Neutrophil (primary cell): ENCODE measurements around the gene PPP6R1.

ENCODE experiments used
- H3K27ac ChIP-seq: fragments of 200-600 bp; sonication (generic); 2 replicates; pipeline ENCODE4 v1.5.1; 2016; ENCODE audit warnings: mild to moderate bottlenecking, moderate library complexity
- H3K27me3 ChIP-seq: fragments of 200-600 bp; sonication (generic); 2 replicates; pipeline ENCODE4 v1.6.0; 2016; ENCODE audit warnings: mild to moderate bottlenecking
- H3K36me3 ChIP-seq: fragments of 200-600 bp; sonication (generic); 2 replicates; pipeline ENCODE4 v1.5.1; 2017
- H3K4me1 ChIP-seq, 2 experiments: fragments of 200-600 bp in 1 of 2; sonication (generic) in 1 of 2; 1 replicate in 1 of 2; 2 replicates in 1 of 2; pipeline versions ENCODE4 v1.5.1 to v1.6.1; 2013 to 2016; ENCODE audit warnings: low read depth in 1 of 2, low read length in 1 of 2, mild to moderate bottlenecking in 1 of 2, moderate library complexity in 1 of 2; ENCODE audit not compliant: control insufficient read depth in 1 of 2, insufficient read depth in 1 of 2
- H3K4me3 ChIP-seq, 2 experiments: fragments of 200-600 bp in 1 of 2; sonication (generic) in 1 of 2; 1 replicate in 1 of 2; 2 replicates in 1 of 2; pipeline ENCODE4 v1.5.1; 2013 to 2016; ENCODE audit warnings: low read depth in 1 of 2, low read length in 1 of 2, mild to moderate bottlenecking in 1 of 2, moderate library complexity in 1 of 2
- H3K9me3 ChIP-seq: fragments of 200-600 bp; sonication (generic); 2 replicates; pipeline ENCODE4 v1.5.1; 2016
- CTCF ChIP-seq: fragments of 200-600 bp; sonication (generic); IDR thresholded peaks from 2 replicates; pipeline ENCODE4 v1.5.1; 2016; ENCODE audit warnings: antibody characterized with exemption

The PPP6R1 gene

GRCh38 chr19:55272142-55272541 lies 13.3 kb upstream of the PPP6R1 start:
- Histone ChIP-seq H3K36me3 (no peaks in the 10 kb centered on the region), H3K9me3 (no peaks in the 10 kb centered on the region), H3K4me3 (no peak overlapping the region), H3K27me3 (no peaks in the 10 kb centered on the region), H3K27ac (no peak overlapping the region), H3K4me1 (no peaks in the 10 kb centered on the region)
- no peak for TF ChIP-seq CTCF

GRCh38 chr19:55270172-55270942 lies 11.5 kb upstream of the PPP6R1 start:
- Histone ChIP-seq H3K9me3 (no peaks in the 10 kb centered on the region), H3K27ac (no peak overlapping the region), H3K27me3 (no peaks in the 10 kb centered on the region), H3K4me1 (no peaks in the 10 kb centered on the region), H3K4me3 (no peak overlapping the region), H3K36me3 (no peaks in the 10 kb centered on the region)
- no peak for TF ChIP-seq CTCF

GRCh38 chr19:55269299-55269698 lies 10.5 kb upstream of the PPP6R1 start:
- Histone ChIP-seq H3K27ac (no peak overlapping the region), H3K4me1 (no peaks in the 10 kb centered on the region), H3K4me3 (no peak overlapping the region), H3K9me3 (no peaks in the 10 kb centered on the region), H3K27me3 (no peaks in the 10 kb centered on the region), H3K36me3 (no peaks in the 10 kb centered on the region)
- TF ChIP-seq CTCF = no peak

- TF ChIP-seq CTCF = no peak
- Histone ChIP-seq H3K27me3 (no peaks in the 10 kb centered on the region), H3K9me3 (no peaks in the 10 kb centered on the region), H3K4me3 (no peak overlapping the region), H3K27ac (no peak overlapping the region), H3K36me3 (no peaks in the 10 kb centered on the region), H3K4me1 (no peaks in the 10 kb centered on the region)
Observed at GRCh38 chr19:55266840-55267239, 8.0 kb upstream of the PPP6R1 start.

GRCh38 chr19:55266404-55266803 lies 7.6 kb upstream of the PPP6R1 start:
- no peaks in the 10 kb centered on the region for H3K9me3 ChIP-seq
- H3K27me3 ChIP-seq = no peaks in the 10 kb centered on the region
- no peaks in the 10 kb centered on the region for H3K4me1 ChIP-seq
- TF ChIP-seq CTCF = no peak
- H3K4me3 ChIP-seq = no peak overlapping the region
- no peaks in the 10 kb centered on the region for H3K36me3 ChIP-seq
- H3K27ac ChIP-seq = no peak overlapping the region
